Panc1 (cell line): ENCODE data around the gene RPL23.

ENCODE experiments used
- POLR2AphosphoS5 ChIP-seq: IDR thresholded peaks from 2 replicates; pipeline ENCODE4 v1.6.1; 2012; ENCODE audit warnings: mild to moderate bottlenecking, low read depth, low read length, moderate library complexity
- SIN3A ChIP-seq: IDR thresholded peaks from 2 replicates; pipeline ENCODE4 v1.6.1; 2012; ENCODE audit warnings: low read depth, mild to moderate bottlenecking, low read length, moderate library complexity, borderline replicate concordance; ENCODE audit not compliant: insufficient read depth
- TF ChIP-seq, protein P1 (sequence below): fragments of 450-650 bp; IDR thresholded peaks from 2 replicates; pipeline ENCODE4 v1.5.1; 2017; ENCODE audit warnings: mild to moderate bottlenecking

DNA sequence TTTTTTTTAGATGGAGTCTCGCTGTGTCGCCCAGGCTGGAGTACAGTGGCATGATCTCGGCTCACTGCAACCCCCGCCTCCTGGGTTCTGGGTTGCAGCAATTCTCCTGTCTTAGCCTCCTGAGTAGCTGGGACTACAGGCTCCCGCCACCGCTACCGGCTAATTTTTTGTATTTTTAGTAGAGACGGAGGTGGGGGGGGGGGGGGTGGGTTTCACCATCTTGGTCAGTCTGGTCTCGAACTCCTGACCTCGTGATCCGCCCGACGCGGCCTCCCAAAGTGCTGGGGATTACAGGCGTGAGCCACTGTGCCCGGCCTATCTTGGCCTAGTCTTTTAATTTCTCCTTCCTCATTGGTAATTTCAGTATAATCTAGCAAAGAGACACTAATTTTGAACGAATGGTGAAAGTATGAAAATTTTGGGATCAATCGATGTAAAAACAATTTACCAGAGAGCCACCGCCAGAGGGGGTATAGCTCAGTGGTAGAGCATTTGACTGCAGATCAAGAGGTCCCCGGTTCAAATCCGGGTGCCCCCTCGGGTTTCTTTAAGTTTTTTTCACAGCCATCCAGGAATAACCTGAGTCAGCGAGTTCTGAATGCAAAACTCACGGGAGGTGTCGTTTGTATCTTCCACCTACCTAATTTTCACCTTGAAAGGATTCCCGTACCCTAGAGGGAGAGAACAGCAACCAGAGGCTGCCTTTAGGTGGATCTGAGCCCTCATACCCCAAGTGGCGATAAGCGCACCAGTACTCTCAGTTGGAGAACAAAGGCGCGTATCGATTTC lies 13.9 kb upstream of the RPL23 start:
- TF ChIP-seq, protein P1, sequence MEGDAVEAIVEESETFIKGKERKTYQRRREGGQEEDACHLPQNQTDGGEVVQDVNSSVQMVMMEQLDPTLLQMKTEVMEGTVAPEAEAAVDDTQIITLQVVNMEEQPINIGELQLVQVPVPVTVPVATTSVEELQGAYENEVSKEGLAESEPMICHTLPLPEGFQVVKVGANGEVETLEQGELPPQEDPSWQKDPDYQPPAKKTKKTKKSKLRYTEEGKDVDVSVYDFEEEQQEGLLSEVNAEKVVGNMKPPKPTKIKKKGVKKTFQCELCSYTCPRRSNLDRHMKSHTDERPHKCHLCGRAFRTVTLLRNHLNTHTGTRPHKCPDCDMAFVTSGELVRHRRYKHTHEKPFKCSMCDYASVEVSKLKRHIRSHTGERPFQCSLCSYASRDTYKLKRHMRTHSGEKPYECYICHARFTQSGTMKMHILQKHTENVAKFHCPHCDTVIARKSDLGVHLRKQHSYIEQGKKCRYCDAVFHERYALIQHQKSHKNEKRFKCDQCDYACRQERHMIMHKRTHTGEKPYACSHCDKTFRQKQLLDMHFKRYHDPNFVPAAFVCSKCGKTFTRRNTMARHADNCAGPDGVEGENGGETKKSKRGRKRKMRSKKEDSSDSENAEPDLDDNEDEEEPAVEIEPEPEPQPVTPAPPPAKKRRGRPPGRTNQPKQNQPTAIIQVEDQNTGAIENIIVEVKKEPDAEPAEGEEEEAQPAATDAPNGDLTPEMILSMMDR: no peak
- TF ChIP-seq POLR2AphosphoS5: no peak
- no peak for TF ChIP-seq SIN3A
